Skeletal muscle satellite cell (primary cell): ENCODE results near the gene TNRC6C.
"Not testable (repeated sequence)": the region's sequence is repeated elsewhere in the genome, so short reads cannot be mapped to it uniquely, and the experiment has no call there.

Experiments used
- H3K27me3 ChIP-seq: 2 replicates; pipeline ENCODE4 v1.7.0; 2013; ENCODE audit warnings: low read length; ENCODE audit not compliant: control insufficient read depth, insufficient read depth
- H3K36me3 ChIP-seq: 2 replicates; pipeline ENCODE4 v1.7.0; 2013; ENCODE audit warnings: mild to moderate bottlenecking, control low read depth, low read length; ENCODE audit not compliant: insufficient read depth
- H3K4me1 ChIP-seq: 2 replicates; pipeline ENCODE4 v1.7.0; 2013; ENCODE audit warnings: low read length; ENCODE audit not compliant: control insufficient read depth, insufficient read depth
- H3K4me2 ChIP-seq: 2 replicates; pipeline ENCODE4 v1.7.0; 2013; ENCODE audit warnings: mild to moderate bottlenecking, low read length
- H3K4me3 ChIP-seq: 2 replicates; pipeline ENCODE4 v1.7.0; 2013; ENCODE audit warnings: low read length
- H3K9ac ChIP-seq: 2 replicates; pipeline ENCODE4 v1.7.0; 2013; ENCODE audit warnings: mild to moderate bottlenecking, low read depth, low read length, moderate library complexity
- H3K9me3 ChIP-seq: replicated peaks from 2 replicates; pipeline ENCODE4 v1.7.0; 2013; ENCODE audit warnings: mild to moderate bottlenecking, control low read depth, low read length

Gene TNRC6C

GRCh38 chr17:78111727-78112517, 153.4 kb downstream of the TNRC6C start:
- Histone ChIP-seq H3K4me3 (no peak overlapping the region), H3K9ac (no peak overlapping the region), H3K36me3 (no peaks in the 10 kb centered on the region), H3K4me1 (no peaks in the 10 kb centered on the region), H3K4me2 (no peak overlapping the region), H3K27me3 (peaks cover 14% of the 10 kb centered on the region), H3K9me3 (no peaks in the 10 kb centered on the region)

GRCh38 chr17:78112518-78113471, 154.3 kb downstream of the TNRC6C start:
- no peaks in the 10 kb centered on the region for H3K4me1 ChIP-seq
- peaks cover 14% of the 10 kb centered on the region for H3K27me3 ChIP-seq
- H3K4me3 ChIP-seq, result no peak overlapping the region
- H3K9ac ChIP-seq, result no peak overlapping the region
- no peaks in the 10 kb centered on the region for H3K9me3 ChIP-seq
- H3K4me2 ChIP-seq, result no peak overlapping the region
- no peaks in the 10 kb centered on the region for H3K36me3 ChIP-seq

- Histone ChIP-seq H3K4me3 (no peak overlapping the region), H3K4me1 (no peaks in the 10 kb centered on the region), H3K9ac (no peak overlapping the region), H3K27me3 (peaks cover 14% of the 10 kb centered on the region), H3K9me3 (no peaks in the 10 kb centered on the region), H3K36me3 (no peaks in the 10 kb centered on the region), H3K4me2 (no peak overlapping the region)
Observed at GRCh38 chr17:78113804-78114785, 155.6 kb downstream of the TNRC6C start.

- H3K4me2 ChIP-seq, result no peak overlapping the region
- no peaks in the 10 kb centered on the region for H3K9me3 ChIP-seq
- peaks cover 14% of the 10 kb centered on the region for H3K27me3 ChIP-seq
- no peaks in the 10 kb centered on the region for H3K36me3 ChIP-seq
- H3K9ac ChIP-seq, result no peak overlapping the region
- H3K4me3 ChIP-seq, result no peak overlapping the region
- H3K4me1 ChIP-seq, result no peaks in the 10 kb centered on the region
Observed at GRCh38 chr17:78114831-78115723, 156.6 kb downstream of the TNRC6C start.

GRCh38 chr17:78115803-78116202, 157.3 kb downstream of the TNRC6C start:
- H3K9ac ChIP-seq, H3K9me3 ChIP-seq, H3K36me3 ChIP-seq, H3K4me2 ChIP-seq, H3K4me1 ChIP-seq, H3K4me3 ChIP-seq: not testable (repeated sequence)
- peaks cover 14% of the 10 kb centered on the region for H3K27me3 ChIP-seq

- Histone ChIP-seq H3K4me3 (no peak overlapping the region), H3K27me3 (peaks cover 14% of the 10 kb centered on the region), H3K36me3 (no peaks in the 10 kb centered on the region), H3K4me2 (no peak overlapping the region), H3K9ac (no peak overlapping the region), H3K9me3 (no peaks in the 10 kb centered on the region), H3K4me1 (no peaks in the 10 kb centered on the region)
Observed at GRCh38 chr17:78116411-78116810, 157.9 kb downstream of the TNRC6C start.

GRCh38 chr17:78117027-78117981, 158.8 kb downstream of the TNRC6C start:
- Histone ChIP-seq H3K9ac (no peak overlapping the region), H3K4me3 (no peak overlapping the region), H3K36me3 (no peaks in the 10 kb centered on the region), H3K4me1 (no peaks in the 10 kb centered on the region), H3K27me3 (peaks cover 14% of the 10 kb centered on the region), H3K4me2 (no peak overlapping the region), H3K9me3 (no peaks in the 10 kb centered on the region)

GRCh38 chr17:78118801-78119241, 160.3 kb downstream of the TNRC6C start:
- H3K4me2 ChIP-seq, result no peak overlapping the region
- H3K4me1 ChIP-seq, result no peaks in the 10 kb centered on the region
- no peaks in the 10 kb centered on the region for H3K36me3 ChIP-seq
- H3K9me3 ChIP-seq, result no peaks in the 10 kb centered on the region
- no peak overlapping the region for H3K9ac ChIP-seq
- no peak overlapping the region for H3K4me3 ChIP-seq
- H3K27me3 ChIP-seq, result peaks cover 14% of the 10 kb centered on the region

GRCh38 chr17:78120537-78120936, 162.0 kb downstream of the TNRC6C start:
- H3K9ac ChIP-seq, result no peak overlapping the region
- H3K36me3 ChIP-seq, result no peaks in the 10 kb centered on the region
- H3K9me3 ChIP-seq, result no peaks in the 10 kb centered on the region
- H3K4me3 ChIP-seq, result no peak overlapping the region
- H3K27me3 ChIP-seq, result no peaks in the 10 kb centered on the region
- no peak overlapping the region for H3K4me2 ChIP-seq
- no peaks in the 10 kb centered on the region for H3K4me1 ChIP-seq
